ENCODE measurements around the gene EMC1.

- TF ChIP-seq EP300 (IDR thresholded peaks at IDR 0.05; ENCODE audit: borderline replicate concordance) (no peak), MAX (IDR thresholded peaks at IDR 0.05) (no peak), TAF1 (IDR thresholded peaks at IDR 0.05; ENCODE audit: low read depth) (no peak), FOXM1 (IDR thresholded peaks at IDR 0.05; ENCODE audit: borderline replicate concordance, low read depth) (no peak), TCF12 (IDR thresholded peaks at IDR 0.05; ENCODE audit: low read depth) (no peak), RAD21 (IDR thresholded peaks at IDR 0.05; ENCODE audit: low read depth) (no peak), REST (IDR thresholded peaks at IDR 0.05; ENCODE audit: low read depth) (no peak)
These were observed 55.0 kb downstream of the EMC1 start for GRCh38 chr1:19196331-19196730.
